GM06990 (cell line): ENCODE results near the gene MRPL41.

Source experiments
- DNase-seq: peaks from one replicate; pipeline ENCODE4 v3.0.0-alpha.2; 2011; ENCODE audit not compliant: insufficient read length; ENCODE audit errors: extremely low read depth
- H3K27me3 ChIP-seq: replicated peaks from 2 replicates; pipeline ENCODE4 v1.6.0; 2011; ENCODE audit warnings: low read length; ENCODE audit not compliant: control insufficient read depth, insufficient read depth
- H3K36me3 ChIP-seq: 2 replicates; pipeline ENCODE4 v1.5.1; 2011; ENCODE audit warnings: low read length; ENCODE audit not compliant: control insufficient read depth, insufficient read depth
- H3K4me3 ChIP-seq: replicated peaks from 2 replicates; pipeline ENCODE4 v1.5.1; 2011; ENCODE audit warnings: low read depth, mild to moderate bottlenecking, control low read depth, low read length
- CTCF ChIP-seq: IDR thresholded peaks from 2 replicates; pipeline ENCODE4 v1.5.1; 2011; ENCODE audit warnings: low read length, control low read depth, mild to moderate bottlenecking, inconsistent platforms; ENCODE audit not compliant: insufficient read depth, poor library complexity, severe bottlenecking

The MRPL41 gene

GRCh38 chr9:137582286-137582860, 30.7 kb downstream of the MRPL41 start:
- Histone ChIP-seq H3K27me3 (no peaks in the 10 kb centered on the region), H3K36me3 (peaks cover 20% of the 10 kb centered on the region), H3K4me3 (no peak overlapping the region)
- no peak for DNase-seq
- peak; percentile 9 for TF ChIP-seq CTCF

DNA sequence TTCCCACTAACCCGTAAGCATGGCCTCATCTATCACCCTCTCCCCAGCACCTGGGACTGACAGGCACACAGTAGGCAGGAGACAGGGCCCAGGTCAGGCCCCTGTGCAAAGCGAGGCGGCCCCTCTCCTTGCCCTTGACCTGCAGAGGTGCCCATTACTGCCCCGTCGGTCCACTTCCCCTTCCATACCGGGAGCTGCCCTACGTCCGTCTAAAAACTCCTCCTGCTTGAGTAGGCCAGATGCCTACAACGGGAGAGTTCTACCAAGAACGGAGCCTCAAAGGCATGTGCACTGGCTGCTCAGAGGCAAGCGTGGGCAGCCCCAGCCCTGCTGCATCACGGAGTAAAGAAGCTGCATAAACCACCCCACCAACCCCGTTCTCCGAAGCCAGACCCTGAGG, 31.7 kb downstream of the MRPL41 start:
- DNase-seq = no peak
- Histone ChIP-seq H3K27me3 (no peaks in the 10 kb centered on the region), H3K4me3 (no peak overlapping the region), H3K36me3 (peaks cover 25% of the 10 kb centered on the region)
- TF ChIP-seq CTCF = no peak

GRCh38 chr9:137583957-137584356, 32.3 kb downstream of the MRPL41 start:
- Histone ChIP-seq H3K36me3 (peaks cover 26% of the 10 kb centered on the region), H3K27me3 (no peaks in the 10 kb centered on the region), H3K4me3 (no peak overlapping the region)
- no peak for TF ChIP-seq CTCF
- DNase-seq = no peak

- no peak for TF ChIP-seq CTCF
- H3K27me3 ChIP-seq = no peaks in the 10 kb centered on the region
- peaks cover 23% of the 10 kb centered on the region for H3K36me3 ChIP-seq
- H3K4me3 ChIP-seq = no peak overlapping the region
- DNase-seq = no peak
Observed at GRCh38 chr9:137586854-137587253, 35.2 kb downstream of the MRPL41 start.

DNA sequence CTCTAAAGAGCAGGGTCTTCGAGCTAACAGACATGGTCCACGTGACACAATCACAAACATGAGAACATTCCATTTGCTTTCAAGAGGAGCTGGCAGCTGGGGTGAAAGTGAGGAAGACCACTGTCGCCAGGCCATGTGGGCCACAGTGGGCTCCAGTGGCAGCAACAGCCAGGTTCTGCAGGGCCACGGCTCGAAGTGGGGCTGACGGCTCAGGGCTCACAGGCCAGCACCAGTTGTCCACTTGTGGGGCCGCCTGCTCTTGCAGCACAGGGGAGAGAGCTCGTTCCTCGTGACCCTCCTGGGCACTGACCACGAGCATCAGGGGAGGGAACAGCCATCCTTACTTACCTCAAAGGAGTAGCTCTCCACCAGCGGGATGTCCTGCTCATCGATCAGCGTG, 36.6 kb downstream of the MRPL41 start:
- H3K36me3 ChIP-seq = peaks cover 16% of the 10 kb centered on the region
- no peak overlapping the region for H3K4me3 ChIP-seq
- DNase-seq = no peak
- no peak for TF ChIP-seq CTCF
- H3K27me3 ChIP-seq = no peaks in the 10 kb centered on the region

- H3K4me3 ChIP-seq = peak overlapping the region; percentile 81
- H3K36me3 ChIP-seq = peaks cover 15% of the 10 kb centered on the region
- DNase-seq = no peak
- no peaks in the 10 kb centered on the region for H3K27me3 ChIP-seq
- no peak for TF ChIP-seq CTCF
Observed at GRCh38 chr9:137588891-137589290, 37.2 kb downstream of the MRPL41 start.
